Peyer's patch (tissue), 4 donors: ENCODE results near the gene FILIP1L.

ENCODE experiments used
- CTCF ChIP-seq, 6 experiments: fragments of 450-650 bp in 4 of 6; fragments of 200-600 bp in 2 of 6; sonication (generic) in 1 of 6; IDR thresholded peaks; one replicate each; pipeline ENCODE4 v1.5.1; 2017 to 2019; ENCODE audit warnings: antibody characterized with exemption in 6 of 6, mild to moderate bottlenecking in 3 of 6, moderate library complexity in 1 of 6
- POLR2A ChIP-seq, 2 donors: fragments of 450-650 bp; IDR thresholded peaks; one replicate each; pipeline ENCODE4 v1.5.1; 2017; ENCODE audit warnings: antibody characterized with exemption in 2 of 2, mild to moderate bottlenecking in 2 of 2, moderate library complexity in 2 of 2

GRCh38 chr3:100075196-100075595 is 39.1 kb downstream of the FILIP1L start:
- TF ChIP-seq CTCF (IDR thresholded peaks at IDR 0.05): no peak
- no peak for TF ChIP-seq POLR2A (IDR thresholded peaks at IDR 0.05)
